Muscle layer of duodenum (tissue), 2 donors: ENCODE results near the gene ZNF445.
"Not testable (repeated sequence)": the region's sequence is repeated elsewhere in the genome, so short reads cannot be mapped to it uniquely, and the experiment has no call there.

Experiments used
- H3K27ac ChIP-seq: one replicate; pipeline ENCODE4 v1.7.0; 2013; ENCODE audit warnings: mild to moderate bottlenecking, low read length
- H3K27me3 ChIP-seq: one replicate; pipeline ENCODE4 v1.7.0; 2013; ENCODE audit warnings: low read depth, mild to moderate bottlenecking, control low read depth, low read length
- H3K36me3 ChIP-seq, 2 donors: one replicate each; pipeline ENCODE4 v1.7.0; 2013; ENCODE audit warnings: low read length in 2 of 2, control low read depth in 1 of 2, mild to moderate bottlenecking in 1 of 2; ENCODE audit not compliant: insufficient read depth in 2 of 2, control insufficient read depth in 1 of 2
- H3K4me1 ChIP-seq, 2 donors: one replicate each; pipeline ENCODE4 v1.7.0; 2013; ENCODE audit warnings: low read length in 2 of 2, mild to moderate bottlenecking in 2 of 2, control low read depth in 1 of 2, moderate library complexity in 1 of 2; ENCODE audit not compliant: insufficient read depth in 2 of 2, control insufficient read depth in 1 of 2
- H3K4me3 ChIP-seq, 2 donors: one replicate each; pipeline ENCODE4 v1.7.0; 2013; ENCODE audit warnings: low read length in 2 of 2, low read depth in 1 of 2, mild to moderate bottlenecking in 1 of 2
- H3K9me3 ChIP-seq, 2 donors: one replicate each; pipeline ENCODE4 v1.7.0; 2013; ENCODE audit warnings: low read length in 2 of 2, control low read depth in 1 of 2, mild to moderate bottlenecking in 1 of 2; ENCODE audit not compliant: control insufficient read depth in 1 of 2
- donor health status: healthy.

Gene ZNF445

GRCh38 chr3:44476181-44476611 lies 1.3 kb downstream of the ZNF445 start:
- Histone ChIP-seq H3K36me3 (no peaks in the 10 kb centered on the region), H3K9me3 (no peaks in the 10 kb centered on the region), H3K27me3 (no peaks in the 10 kb centered on the region), H3K4me1 (peaks cover 8 to 20% of the 10 kb centered on the region in 2 donors), H3K27ac (no peak overlapping the region), H3K4me3 (peak overlapping the region; percentile 80 to 90)

GRCh38 chr3:44474886-44475285 lies 2.6 kb downstream of the ZNF445 start:
- H3K4me3 ChIP-seq, result not testable (repeated sequence)

GRCh38 chr3:44470430-44470829 lies 7.0 kb downstream of the ZNF445 start:
- Histone ChIP-seq H3K4me3 (no peak overlapping the region), H3K27me3 (no peaks in the 10 kb centered on the region), H3K9me3 (no peaks in the 10 kb centered on the region), H3K36me3 (peaks cover 0 to 10% of the 10 kb centered on the region in 2 donors), H3K4me1 (peaks cover 0 to 4% of the 10 kb centered on the region in 2 donors), H3K27ac (no peak overlapping the region)

More at GRCh38 chr3:44474886-44475285, 2.6 kb downstream of the ZNF445 start:
- H3K27ac ChIP-seq, H3K9me3 ChIP-seq, H3K36me3 ChIP-seq, H3K27me3 ChIP-seq: not testable (repeated sequence)
- H3K4me1 ChIP-seq, result peaks cover 8 to 20% of the 10 kb centered on the region in 2 donors

- peaks cover 0 to 4% of the 10 kb centered on the region in 2 donors for H3K4me1 ChIP-seq
- H3K27me3 ChIP-seq, result no peaks in the 10 kb centered on the region
- no peak overlapping the region for H3K4me3 ChIP-seq
Measured at GRCh38 chr3:44469914-44470313, 7.6 kb downstream of the ZNF445 start.

GRCh38 chr3:44468572-44469520 lies 8.6 kb downstream of the ZNF445 start:
- Histone ChIP-seq H3K27ac (no peak overlapping the region), H3K4me3 (no peak overlapping the region), H3K36me3 (peaks cover 7 to 18% of the 10 kb centered on the region in 2 donors), H3K9me3 (no peaks in the 10 kb centered on the region), H3K27me3 (no peaks in the 10 kb centered on the region), H3K4me1 (peaks cover 0 to 4% of the 10 kb centered on the region in 2 donors)

More at GRCh38 chr3:44469914-44470313, 7.6 kb downstream of the ZNF445 start:
- H3K36me3 ChIP-seq, result peaks cover 0 to 10% of the 10 kb centered on the region in 2 donors
- H3K9me3 ChIP-seq, result no peaks in the 10 kb centered on the region
- H3K27ac ChIP-seq, result no peak overlapping the region

GRCh38 chr3:44468099-44468537 lies 9.4 kb downstream of the ZNF445 start:
- not testable (repeated sequence) for H3K27me3 ChIP-seq, H3K9me3 ChIP-seq, H3K27ac ChIP-seq, H3K4me3 ChIP-seq, H3K4me1 ChIP-seq
- H3K36me3 ChIP-seq, result peaks cover 12 to 26% of the 10 kb centered on the region in 2 donors

- Histone ChIP-seq H3K4me3 (no peak overlapping the region), H3K27ac (no peak overlapping the region), H3K36me3 (peaks cover 12 to 34% of the 10 kb centered on the region in 2 donors), H3K9me3 (no peaks in the 10 kb centered on the region), H3K27me3 (no peaks in the 10 kb centered on the region), H3K4me1 (peaks cover 0 to 4% of the 10 kb centered on the region in 2 donors)
Measured at GRCh38 chr3:44467241-44467640, 10.2 kb downstream of the ZNF445 start.

- H3K27me3 ChIP-seq, H3K4me1 ChIP-seq, H3K27ac ChIP-seq, H3K4me3 ChIP-seq, H3K9me3 ChIP-seq: not testable (repeated sequence)
- H3K36me3 ChIP-seq, result peaks cover 12 to 55% of the 10 kb centered on the region in 2 donors
Measured at GRCh38 chr3:44464920-44465319, 12.6 kb downstream of the ZNF445 start.

- Histone ChIP-seq H3K27ac (no peak overlapping the region), H3K27me3 (no peaks in the 10 kb centered on the region), H3K36me3 (peaks cover 12 to 54% of the 10 kb centered on the region in 2 donors), H3K4me1 (no peaks in the 10 kb centered on the region), H3K9me3 (peaks cover 0 to 4% of the 10 kb centered on the region in 2 donors), H3K4me3 (no peak overlapping the region)
Measured at GRCh38 chr3:44464509-44464908, 13.0 kb downstream of the ZNF445 start.

- H3K4me3 ChIP-seq, H3K27ac ChIP-seq, H3K9me3 ChIP-seq, H3K27me3 ChIP-seq, H3K4me1 ChIP-seq: not testable (repeated sequence)
- H3K36me3 ChIP-seq, result peaks cover 29 to 81% of the 10 kb centered on the region in 2 donors
Measured at GRCh38 chr3:44460050-44460449, 17.4 kb downstream of the ZNF445 start.

GRCh38 chr3:44455318-44455717 lies 22.2 kb downstream of the ZNF445 start:
- no peaks in the 10 kb centered on the region for H3K27me3 ChIP-seq
- H3K36me3 ChIP-seq, result peaks cover 46 to 75% of the 10 kb centered on the region in 2 donors
- no peaks in the 10 kb centered on the region for H3K4me1 ChIP-seq
- H3K4me3 ChIP-seq, result no peak overlapping the region
- H3K9me3 ChIP-seq, result no peaks in the 10 kb centered on the region
- H3K27ac ChIP-seq, result no peak overlapping the region
